Uterus (tissue), 4 donors: ENCODE data around the gene ESRRG. TPM values are rescaled to one million over a fixed set of nuclear protein-coding genes. Genes with fewer than 3 reads are reported as not detected.

ENCODE experiments used
- DNase-seq, 2 donors: peaks; one replicate each; pipeline ENCODE4 v3.0.0-alpha.2; 2019 to 2020
- H3K27ac ChIP-seq, 2 donors: fragments of 200-600 bp; sonication (generic); 1 replicate in 1 of 2; 2 replicates in 1 of 2; pipeline ENCODE4 v1.5.1; 2016 to 2018
- H3K27me3 ChIP-seq, 2 donors: fragments of 200-600 bp; sonication (generic); one replicate each; pipeline ENCODE4 v1.5.1; 2018 to 2019; ENCODE audit warnings: control low read depth in 1 of 2
- H3K36me3 ChIP-seq, 2 donors: fragments of 200-600 bp; sonication (generic); one replicate each; pipeline ENCODE4 v1.5.1; 2019; ENCODE audit warnings: control low read depth in 1 of 2
- H3K4me1 ChIP-seq, 2 donors: fragments of 200-600 bp; sonication (generic); one replicate each; pipeline ENCODE4 v1.5.1; 2018 to 2019; ENCODE audit warnings: control low read depth in 1 of 2
- H3K4me3 ChIP-seq, 2 donors: fragments of 200-600 bp; sonication (generic); 1 replicate in 1 of 2; 2 replicates in 1 of 2; pipeline ENCODE4 v1.5.1; 2018 to 2019; ENCODE audit warnings: mild to moderate bottlenecking in 1 of 2
- H3K9me3 ChIP-seq, 2 donors: fragments of 200-600 bp; sonication (generic); one replicate each; pipeline ENCODE4 v1.5.1; 2019; ENCODE audit warnings: control low read depth in 1 of 2
- CTCF ChIP-seq, 4 experiments: fragments of 200-600 bp in 2 of 4; fragments of 450-650 bp in 2 of 4; sonication (generic) in 2 of 4; IDR thresholded peaks; one replicate each; pipeline ENCODE4 v1.5.1; 2016 to 2019; ENCODE audit warnings: antibody characterized with exemption in 4 of 4, mild to moderate bottlenecking in 2 of 4, moderate library complexity in 1 of 4
- POLR2A ChIP-seq, 2 donors: fragments of 450-650 bp; IDR thresholded peaks; one replicate each; pipeline ENCODE4 v1.6.1; 2016; ENCODE audit warnings: antibody characterized with exemption in 2 of 2, mild to moderate bottlenecking in 1 of 2, moderate library complexity in 1 of 2
- intact Hi-C: fragments of 100-400 bp; cut with DNase I; formaldehyde crosslinking; loops from one replicate; pipeline ENCODE4 v1.15.1; 2023; ENCODE audit warnings: low total_unique reads
- total RNA-seq, 4 donors: library from RNA; depleted of rRNA in 3 of 4; stranded (reverse); fragments of >200 nt in 3 of 4; gene quantifications; one replicate each; pipeline versions ENCODE4 v1.1.0 to v1.2.4, GENCODE V29; 2014 to 2023
- donor health status: DM: yes; HTN: yes; CAD: no.

ESRRG gene
- total RNA-seq, 4 donors from 2014 or later = 0.21 to 14.6 (median 0.29) TPM; not detected in 1

GRCh38 chr1:216742625-216743024, 19.4 kb upstream of the ESRRG start:
- TF ChIP-seq POLR2A (IDR thresholded peaks at IDR 0.05) = no peak
- no peak for TF ChIP-seq CTCF (IDR thresholded peaks at IDR 0.05)
- Histone ChIP-seq H3K27ac (no peak overlapping the region), H3K4me3 (no peak overlapping the region), H3K27me3 (no peaks in the 10 kb centered on the region), H3K36me3 (no peaks in the 10 kb centered on the region), H3K4me1 (no peaks in the 10 kb centered on the region), H3K9me3 (no peaks in the 10 kb centered on the region)
- intact Hi-C loops = no loop called here
- no peak for DNase-seq

GRCh38 chr1:216740331-216740730, 17.1 kb upstream of the ESRRG start:
- intact Hi-C loops = no loop called here

GRCh38 chr1:216739793-216740192, 16.6 kb upstream of the ESRRG start:
- no peak for DNase-seq
- no peak for TF ChIP-seq CTCF (IDR thresholded peaks at IDR 0.05)
- no peak for TF ChIP-seq POLR2A (IDR thresholded peaks at IDR 0.05)
- H3K4me1 ChIP-seq = no peaks in the 10 kb centered on the region
- no peak overlapping the region for H3K4me3 ChIP-seq
- H3K36me3 ChIP-seq = no peaks in the 10 kb centered on the region
- H3K27me3 ChIP-seq = no peaks in the 10 kb centered on the region
- H3K9me3 ChIP-seq = no peaks in the 10 kb centered on the region
- intact Hi-C loops = no loop called here
- H3K27ac ChIP-seq = no peak overlapping the region

More at GRCh38 chr1:216740331-216740730, 17.1 kb upstream of the ESRRG start:
- Histone ChIP-seq H3K4me3 (no peak overlapping the region), H3K9me3 (no peaks in the 10 kb centered on the region), H3K4me1 (no peaks in the 10 kb centered on the region), H3K27me3 (no peaks in the 10 kb centered on the region), H3K27ac (no peak overlapping the region), H3K36me3 (no peaks in the 10 kb centered on the region)
- TF ChIP-seq CTCF (IDR thresholded peaks at IDR 0.05) (no peak), POLR2A (IDR thresholded peaks at IDR 0.05) (no peak)
- DNase-seq = no peak

GRCh38 chr1:216732121-216732520, 8.9 kb upstream of the ESRRG start:
- H3K4me1 ChIP-seq = no peaks in the 10 kb centered on the region
- H3K27ac ChIP-seq = no peak overlapping the region
- intact Hi-C loops = no loop called here
- no peak overlapping the region for H3K4me3 ChIP-seq
- TF ChIP-seq POLR2A (IDR thresholded peaks at IDR 0.05) = no peak
- no peak for TF ChIP-seq CTCF (IDR thresholded peaks at IDR 0.05)
- no peaks in the 10 kb centered on the region for H3K36me3 ChIP-seq
- H3K27me3 ChIP-seq = no peaks in the 10 kb centered on the region
- no peaks in the 10 kb centered on the region for H3K9me3 ChIP-seq
- no peak for DNase-seq

- no peak for DNase-seq
- H3K27me3 ChIP-seq = no peaks in the 10 kb centered on the region
- no peaks in the 10 kb centered on the region for H3K4me1 ChIP-seq
- intact Hi-C loops = no loop called here
- H3K4me3 ChIP-seq = no peak overlapping the region
- TF ChIP-seq CTCF (IDR thresholded peaks at IDR 0.05) (no peak), POLR2A (IDR thresholded peaks at IDR 0.05) (no peak)
- H3K27ac ChIP-seq = no peak overlapping the region
- H3K36me3 ChIP-seq = no peaks in the 10 kb centered on the region
- H3K9me3 ChIP-seq = no peaks in the 10 kb centered on the region
These were observed 8.3 kb upstream of the ESRRG start for GRCh38 chr1:216731562-216731961.
